Osteoblast (primary cell): ENCODE measurements around the gene VENTX. TPM values are rescaled to one million over a fixed set of nuclear protein-coding genes. Genes with fewer than 3 reads are reported as not detected.

Experiments
- DNase-seq: peaks from one replicate; pipeline ENCODE4 v3.0.0; 2011; ENCODE audit warnings: low spot score, mixed read lengths; ENCODE audit not compliant: insufficient read length; ENCODE audit errors: missing footprints
- H2AFZ ChIP-seq: 2 replicates; pipeline ENCODE4 v1.6.0; 2011; ENCODE audit warnings: mild to moderate bottlenecking, low read length
- H3K27ac ChIP-seq: 2 replicates; pipeline ENCODE4 v1.5.1; 2011; ENCODE audit warnings: mild to moderate bottlenecking, low read depth, low read length, moderate library complexity
- H3K27me3 ChIP-seq: 2 replicates; pipeline ENCODE4 v1.6.0; 2012; ENCODE audit warnings: mild to moderate bottlenecking, control low read depth, inconsistent platforms, low read length, moderate library complexity; ENCODE audit not compliant: insufficient read depth
- H3K36me3 ChIP-seq: 2 replicates; pipeline ENCODE4 v1.5.1; 2011; ENCODE audit warnings: mild to moderate bottlenecking, low read length, control low read depth, moderate library complexity; ENCODE audit not compliant: insufficient read depth
- H3K4me1 ChIP-seq: 2 replicates; pipeline ENCODE4 v1.5.1; 2011; ENCODE audit warnings: mild to moderate bottlenecking, low read length, control low read depth, moderate library complexity; ENCODE audit not compliant: insufficient read depth
- H3K4me2 ChIP-seq: 2 replicates; pipeline ENCODE4 v1.6.0; 2011; ENCODE audit warnings: mild to moderate bottlenecking, low read length; ENCODE audit not compliant: insufficient read depth
- H3K4me3 ChIP-seq: fragments of 200-600 bp; sonication (generic); 3 replicates; pipeline ENCODE4 v1.5.1; 2012; ENCODE audit warnings: mild to moderate bottlenecking, low read length, inconsistent platforms; ENCODE audit not compliant: insufficient read depth
- H3K79me2 ChIP-seq: 2 replicates; pipeline ENCODE4 v1.6.0; 2012; ENCODE audit warnings: mild to moderate bottlenecking, low read length, control low read depth, inconsistent platforms; ENCODE audit not compliant: insufficient read depth
- H3K9me3 ChIP-seq: 2 replicates; pipeline ENCODE4 v1.5.1; 2011; ENCODE audit warnings: low read depth, low read length, control low read depth
- H4K20me1 ChIP-seq: 2 replicates; pipeline ENCODE4 v1.6.0; 2012; ENCODE audit warnings: mild to moderate bottlenecking, low read length, control low read depth; ENCODE audit not compliant: insufficient read depth
- total RNA-seq: library from RNA; depleted of rRNA; stranded (reverse); fragments of >200 nt; gene quantifications from 2 replicates; pipeline ENCODE4 v1.2.3, GENCODE V29; 2012
- TF ChIP-seq, protein P1 (sequence below): IDR thresholded peaks from 2 replicates; pipeline ENCODE4 v1.5.1; 2011; ENCODE audit warnings: mild to moderate bottlenecking, low read depth, low read length, moderate library complexity; ENCODE audit errors: extremely low read depth

Gene VENTX
- total RNA-seq, 1 donor = not detected

DNA sequence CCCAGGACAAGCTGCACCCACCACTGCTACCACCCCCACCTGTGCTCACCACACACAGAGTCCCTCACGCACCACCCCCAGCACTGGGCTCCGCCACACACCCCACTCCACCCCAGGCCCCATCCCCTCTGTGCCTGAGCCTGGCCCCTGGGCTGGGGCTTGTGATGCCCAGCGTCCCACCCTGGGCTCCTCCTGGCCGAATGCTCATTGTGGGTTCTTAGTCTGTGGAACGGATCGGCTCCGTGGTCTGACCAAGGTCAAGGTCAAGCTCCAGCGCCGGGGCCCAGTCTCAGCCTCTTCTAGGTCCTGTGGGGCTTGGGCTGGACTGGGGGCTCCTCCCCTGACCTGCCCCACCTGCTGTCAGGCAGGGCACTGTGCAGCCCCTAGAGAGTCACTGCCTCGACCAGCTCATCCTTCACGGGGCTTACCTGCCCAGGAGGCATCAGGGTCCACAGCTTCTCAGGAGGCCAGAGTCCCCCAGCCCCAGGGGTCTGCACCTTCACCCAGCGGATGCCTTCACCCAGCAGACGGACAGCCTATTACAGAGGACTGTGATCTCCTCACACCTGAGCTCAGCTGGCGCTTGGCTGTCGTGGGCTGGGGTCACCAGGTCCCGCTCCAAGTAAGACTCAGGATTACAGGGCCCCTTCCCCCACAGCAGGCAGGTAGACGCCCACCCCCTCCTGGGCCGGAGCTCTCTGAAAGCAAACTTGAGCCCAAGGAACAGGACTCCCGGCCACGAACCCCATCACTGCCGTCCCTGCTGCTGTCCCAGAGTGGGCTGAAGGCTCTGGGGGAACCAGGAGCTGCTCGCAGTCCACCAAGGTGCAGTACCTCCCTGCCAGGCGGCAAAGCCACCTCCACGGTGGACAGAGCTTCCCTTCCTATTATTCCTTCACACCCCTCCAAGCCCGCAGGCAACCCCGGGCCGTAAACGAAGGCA is 22.9 kb upstream of the VENTX start:
- Histone ChIP-seq H3K4me3 (no peak overlapping the region), H3K36me3 (no peaks in the 10 kb centered on the region), H3K27me3 (no peaks in the 10 kb centered on the region), H3K4me1 (no peaks in the 10 kb centered on the region), H3K27ac (no peak overlapping the region), H3K4me2 (no peak overlapping the region), H2AFZ (no peak overlapping the region), H3K9me3 (no peaks in the 10 kb centered on the region), H3K79me2 (no peaks in the 10 kb centered on the region), H4K20me1 (no peaks in the 10 kb centered on the region)
- no peak for DNase-seq
- TF ChIP-seq, protein P1, sequence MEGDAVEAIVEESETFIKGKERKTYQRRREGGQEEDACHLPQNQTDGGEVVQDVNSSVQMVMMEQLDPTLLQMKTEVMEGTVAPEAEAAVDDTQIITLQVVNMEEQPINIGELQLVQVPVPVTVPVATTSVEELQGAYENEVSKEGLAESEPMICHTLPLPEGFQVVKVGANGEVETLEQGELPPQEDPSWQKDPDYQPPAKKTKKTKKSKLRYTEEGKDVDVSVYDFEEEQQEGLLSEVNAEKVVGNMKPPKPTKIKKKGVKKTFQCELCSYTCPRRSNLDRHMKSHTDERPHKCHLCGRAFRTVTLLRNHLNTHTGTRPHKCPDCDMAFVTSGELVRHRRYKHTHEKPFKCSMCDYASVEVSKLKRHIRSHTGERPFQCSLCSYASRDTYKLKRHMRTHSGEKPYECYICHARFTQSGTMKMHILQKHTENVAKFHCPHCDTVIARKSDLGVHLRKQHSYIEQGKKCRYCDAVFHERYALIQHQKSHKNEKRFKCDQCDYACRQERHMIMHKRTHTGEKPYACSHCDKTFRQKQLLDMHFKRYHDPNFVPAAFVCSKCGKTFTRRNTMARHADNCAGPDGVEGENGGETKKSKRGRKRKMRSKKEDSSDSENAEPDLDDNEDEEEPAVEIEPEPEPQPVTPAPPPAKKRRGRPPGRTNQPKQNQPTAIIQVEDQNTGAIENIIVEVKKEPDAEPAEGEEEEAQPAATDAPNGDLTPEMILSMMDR = no peak

DNA sequence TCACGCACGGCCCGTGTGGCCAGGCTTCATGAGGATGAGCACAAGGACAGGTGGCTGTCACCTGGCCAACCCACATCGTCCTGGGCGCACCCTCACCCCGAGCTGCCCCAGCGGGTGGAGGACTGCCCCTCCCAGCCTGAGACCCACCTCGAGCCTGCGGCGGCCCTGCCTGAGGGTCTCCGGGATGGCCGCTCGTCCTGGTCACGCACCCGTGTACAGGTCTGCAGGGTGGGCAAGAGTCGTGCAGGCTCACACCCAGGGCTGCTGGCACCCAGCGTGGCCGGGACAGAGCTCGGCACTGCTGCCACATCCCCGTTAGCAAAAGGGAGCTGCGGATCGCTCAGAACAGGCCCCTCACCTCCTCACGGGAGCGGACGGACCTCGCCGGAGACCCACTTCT is 22.1 kb upstream of the VENTX start:
- no peak overlapping the region for H2AFZ ChIP-seq
- H3K79me2 ChIP-seq = no peaks in the 10 kb centered on the region
- H3K4me2 ChIP-seq = no peak overlapping the region
- no peaks in the 10 kb centered on the region for H3K4me1 ChIP-seq
- no peaks in the 10 kb centered on the region for H3K36me3 ChIP-seq
- no peaks in the 10 kb centered on the region for H4K20me1 ChIP-seq
- H3K9me3 ChIP-seq = no peaks in the 10 kb centered on the region
- no peaks in the 10 kb centered on the region for H3K27me3 ChIP-seq
- H3K4me3 ChIP-seq = no peak overlapping the region
- H3K27ac ChIP-seq = no peak overlapping the region
- TF ChIP-seq, protein P1 = no peak
- DNase-seq = no peak

DNA sequence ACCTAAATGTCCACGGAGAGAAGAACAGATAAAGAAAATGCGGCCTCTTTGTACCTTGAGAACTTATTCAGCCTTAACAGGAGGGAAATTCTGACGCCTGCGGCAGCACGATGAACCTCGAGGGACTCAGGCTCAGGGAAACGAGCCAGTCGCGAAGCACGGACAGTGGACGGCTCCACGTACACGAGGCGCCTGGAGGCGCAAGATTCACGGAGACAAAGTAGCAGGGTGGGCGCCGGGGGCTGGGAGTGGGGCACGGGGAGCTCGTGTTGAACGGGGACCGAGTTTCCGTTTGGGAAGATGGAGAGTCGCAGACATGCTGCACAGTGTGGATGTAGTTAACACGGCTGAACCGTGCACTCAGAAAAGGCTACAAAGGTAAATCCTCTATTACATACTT is 20.9 kb upstream of the VENTX start:
- Histone ChIP-seq H2AFZ (no peak overlapping the region), H3K4me3 (no peak overlapping the region), H4K20me1 (no peaks in the 10 kb centered on the region), H3K79me2 (no peaks in the 10 kb centered on the region), H3K27me3 (no peaks in the 10 kb centered on the region), H3K36me3 (no peaks in the 10 kb centered on the region), H3K4me1 (no peaks in the 10 kb centered on the region), H3K9me3 (no peaks in the 10 kb centered on the region), H3K27ac (no peak overlapping the region), H3K4me2 (no peak overlapping the region)
- TF ChIP-seq, protein P1 = no peak
- no peak for DNase-seq

DNA sequence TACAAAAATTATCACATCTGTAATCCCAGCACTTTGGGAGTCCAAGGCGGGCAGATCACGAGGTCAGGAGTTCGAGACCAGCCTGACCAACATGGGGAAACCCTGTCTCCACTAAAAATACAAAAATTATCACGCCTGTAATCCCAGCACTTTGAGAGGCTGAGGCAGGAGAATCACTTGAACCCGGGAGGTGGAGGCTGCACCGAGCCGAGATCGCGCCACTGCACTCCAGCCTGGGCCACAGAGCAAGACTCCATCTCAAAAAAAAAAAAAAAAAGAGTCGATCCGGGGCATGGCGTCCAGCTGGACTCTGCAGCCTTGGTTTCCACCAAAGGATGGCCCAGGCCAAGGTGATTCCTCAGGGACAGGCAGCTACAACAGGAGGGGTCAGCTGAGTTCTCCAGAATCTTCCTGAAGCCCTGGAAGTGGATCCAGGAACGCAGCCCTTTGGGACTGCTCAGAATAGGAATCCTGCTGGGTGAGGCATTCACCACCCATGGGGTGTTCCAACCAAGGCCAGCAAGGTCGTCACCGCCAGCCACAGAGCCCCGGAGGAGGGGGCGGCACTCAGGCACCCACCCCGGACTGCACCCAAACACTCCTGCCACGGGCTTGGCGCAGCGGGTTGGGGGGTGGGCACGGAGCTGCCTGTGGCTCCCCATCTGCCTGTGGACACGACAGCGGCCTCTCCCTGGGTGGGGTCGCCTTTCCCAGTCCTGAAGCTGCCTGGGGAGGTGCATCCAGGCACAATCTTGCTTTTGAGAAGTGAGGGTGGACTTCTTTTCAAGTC is 19.7 kb upstream of the VENTX start:
- no peaks in the 10 kb centered on the region for H3K4me1 ChIP-seq
- H2AFZ ChIP-seq = no peak overlapping the region
- no peaks in the 10 kb centered on the region for H4K20me1 ChIP-seq
- no peaks in the 10 kb centered on the region for H3K27me3 ChIP-seq
- TF ChIP-seq, protein P1 = no peak
- no peak overlapping the region for H3K27ac ChIP-seq
- no peak overlapping the region for H3K4me3 ChIP-seq
- no peak overlapping the region for H3K4me2 ChIP-seq
- H3K9me3 ChIP-seq = no peaks in the 10 kb centered on the region
- H3K79me2 ChIP-seq = no peaks in the 10 kb centered on the region
- no peaks in the 10 kb centered on the region for H3K36me3 ChIP-seq
- DNase-seq = no peak
